HCT116 (cell line): ENCODE measurements around the gene RHOU. TPM values are rescaled to one million over a fixed set of nuclear protein-coding genes. Genes with fewer than 3 reads are reported as not detected.

ENCODE experiments used
- ATAC-seq: fragments of 200-7000 bp; cut with Tn5 transposase; 2 replicates; pipeline ENCODE4 v1.9.1; 2020; ENCODE audit warnings: mild to moderate bottlenecking, moderate library complexity
- BruUV-seq: library from RNA; stranded (reverse); fragments of 400-500 nt; replicated peaks from 2 replicates; lab custom pipeline; 2021; lab: Mats Ljungman, UMichigan
- CTCF ChIA-PET: fragments of 300-600 bp; sonication (Branson Sonifier 250); formaldehyde crosslinking; loops from one replicate; lab custom pipeline; 2021; ENCODE audit warnings: antibody characterized with exemption; lab: Charles Lee
- POLR2A ChIA-PET: fragments of 300-600, 350-600 bp; sonication (Branson Sonifier 250); formaldehyde crosslinking; loops from one replicate; lab custom pipeline; 2021; ENCODE audit warnings: antibody characterized with exemption; lab: Charles Lee
- RAD21 ChIA-PET, 2 experiments: fragments of 300-600 bp; sonication (Branson Sonifier 250); formaldehyde crosslinking; loops; one replicate each; lab custom pipeline; 2023; ENCODE audit warnings: low total read pairs in 2 of 2; ENCODE audit not compliant: uncharacterized antibody in 2 of 2, unreplicated experiment in 2 of 2, low non-redundant PET in 1 of 2; lab: Charles Lee
- DNase-seq: peaks from one replicate; pipeline ENCODE4 v3.0.0-alpha.2; 2010; ENCODE audit warnings: low read depth, low spot score
- H2AFZ ChIP-seq: fragments of 200-600 bp; shearing (Covaris generic), sonication (generic); 2 replicates; pipeline ENCODE4 v1.6.1; 2017; ENCODE audit warnings: low read depth, mixed run types, mixed read lengths, antibody characterized with exemption, low read length; ENCODE audit not compliant: poor library complexity, severe bottlenecking
- H3K27ac ChIP-seq: 2 replicates; pipeline ENCODE4 v1.5.1; 2012; ENCODE audit warnings: low read depth, low read length
- H3K27me3 ChIP-seq: fragments of 200-600 bp; sonication (generic); 2 replicates; pipeline ENCODE4 v1.6.1; 2016; ENCODE audit warnings: mixed run types, low read length, mixed read lengths; ENCODE audit not compliant: insufficient read depth
- H3K36me3 ChIP-seq, 2 experiments: fragments of 200-500 bp in 1 of 2; fragments of 200-600 bp in 1 of 2; sonication (Bioruptor generic) in 1 of 2; sonication (generic) in 1 of 2; 2 replicates each; pipeline versions ENCODE4 v1.5.1 to v1.6.1; 2014 to 2016; ENCODE audit warnings: low read length in 2 of 2, inconsistent platforms in 1 of 2, mixed read lengths in 1 of 2, mixed run types in 1 of 2; ENCODE audit not compliant: insufficient read depth in 2 of 2, control insufficient read depth in 1 of 2
- H3K4me1 ChIP-seq, 2 experiments: fragments of 200-600 bp in 1 of 2; sonication (generic) in 1 of 2; 2 replicates each; pipeline versions ENCODE4 v1.5.1 to v1.6.1; 2012 to 2017; ENCODE audit warnings: low read length in 2 of 2, inconsistent platforms in 1 of 2, mild to moderate bottlenecking in 1 of 2, mixed read lengths in 1 of 2, mixed run types in 1 of 2, moderate library complexity in 1 of 2; ENCODE audit not compliant: insufficient read depth in 2 of 2, control insufficient read depth in 1 of 2
- H3K4me2 ChIP-seq: fragments of 200-600 bp; sonication (generic); 2 replicates; pipeline ENCODE4 v1.6.1; 2017; ENCODE audit warnings: mixed run types, low read length, mixed read lengths
- H3K4me3 ChIP-seq, 2 experiments: fragments of 200-600 bp in 1 of 2; sonication (generic) in 1 of 2; replicated peaks in 1 of 2; 2 replicates each; pipeline ENCODE4 v1.5.1; 2011 to 2016; ENCODE audit warnings: low read length in 2 of 2, control low read depth in 1 of 2, low read depth in 1 of 2, mild to moderate bottlenecking in 1 of 2, mixed read lengths in 1 of 2, mixed run types in 1 of 2
- H3K79me2 ChIP-seq: fragments of 200-600 bp; sonication (generic); 2 replicates; pipeline ENCODE4 v1.6.1; 2017; ENCODE audit warnings: mild to moderate bottlenecking, mixed run types, low read length, moderate library complexity, mixed read lengths; ENCODE audit not compliant: insufficient read depth
- H3K9ac ChIP-seq: fragments of 200-600 bp; sonication (generic); 2 replicates; pipeline ENCODE4 v1.6.1; 2016; ENCODE audit warnings: low read length, mixed read lengths
- H3K9me2 ChIP-seq: fragments of 200-600 bp; sonication (generic), shearing (Covaris generic); 2 replicates; pipeline ENCODE4 v1.6.1; 2017; ENCODE audit warnings: mixed run types, mild to moderate bottlenecking, moderate library complexity; ENCODE audit not compliant: insufficient read depth
- H3K9me3 ChIP-seq, 2 experiments: fragments of 200-500 bp in 1 of 2; fragments of 200-600 bp in 1 of 2; sonication (Bioruptor generic) in 1 of 2; sonication (generic) in 1 of 2; 2 replicates each; pipeline ENCODE4 v1.6.1; 2014 to 2017; ENCODE audit warnings: low read length in 2 of 2, mixed read lengths in 2 of 2, inconsistent platforms in 1 of 2, low read depth in 1 of 2, mild to moderate bottlenecking in 1 of 2, mixed run types in 1 of 2, moderate library complexity in 1 of 2; ENCODE audit not compliant: control insufficient read depth in 1 of 2, insufficient read depth in 1 of 2
- H4K20me1 ChIP-seq: fragments of 200-600 bp; sonication (generic), shearing (Covaris generic); 2 replicates; pipeline ENCODE4 v1.6.1; 2017; ENCODE audit warnings: mixed run types, mild to moderate bottlenecking, moderate library complexity; ENCODE audit not compliant: insufficient read depth
- ATF3 ChIP-seq: IDR thresholded peaks from 2 replicates; pipeline ENCODE4 v1.6.1; 2012
- EGR1 ChIP-seq: IDR thresholded peaks from 2 replicates; pipeline ENCODE4 v1.6.1; 2012; ENCODE audit warnings: low read depth
- ELF1 ChIP-seq: IDR thresholded peaks from 2 replicates; pipeline ENCODE4 v1.6.1; 2012; ENCODE audit warnings: low read depth, borderline replicate concordance
- EZH2 ChIP-seq: fragments of 200-600 bp; sonication (generic); IDR thresholded peaks from 2 replicates; pipeline ENCODE4 v1.6.1; 2017; ENCODE audit warnings: antibody characterized with exemption, mixed run types
- EZH2phosphoT487 ChIP-seq: fragments of 200-600 bp; IDR thresholded peaks from 2 replicates; pipeline ENCODE4 v1.6.1; 2018; ENCODE audit warnings: antibody characterized with exemption, borderline replicate concordance
- FOSL1 ChIP-seq: IDR thresholded peaks from 2 replicates; pipeline ENCODE4 v1.6.1; 2012; ENCODE audit warnings: low read depth
- JUND ChIP-seq: IDR thresholded peaks from 2 replicates; pipeline ENCODE4 v1.6.1; 2012
- RAD21 ChIP-seq: IDR thresholded peaks from 2 replicates; pipeline ENCODE4 v1.6.1; 2012; ENCODE audit warnings: low read depth, mild to moderate bottlenecking
- SIN3A ChIP-seq: IDR thresholded peaks from 2 replicates; pipeline ENCODE4 v1.6.1; 2012; ENCODE audit warnings: low read depth
- SP1 ChIP-seq: IDR thresholded peaks from 2 replicates; pipeline ENCODE4 v1.6.1; 2012; ENCODE audit warnings: low read depth
- SRF ChIP-seq: IDR thresholded peaks from 2 replicates; pipeline ENCODE4 v1.6.1; 2012; ENCODE audit warnings: low read depth
- TCF7L2 ChIP-seq: IDR thresholded peaks from 2 replicates; pipeline ENCODE4 v1.7.0; 2011; ENCODE audit warnings: borderline replicate concordance, inconsistent platforms; ENCODE audit not compliant: insufficient read depth, insufficient read length; ENCODE audit errors: extremely low read depth
- YY1 ChIP-seq: IDR thresholded peaks from 2 replicates; pipeline ENCODE4 v1.6.1; 2011; ENCODE audit warnings: low read length, low read depth, moderate library complexity, mild to moderate bottlenecking; ENCODE audit not compliant: insufficient replicate concordance; ENCODE audit errors: extremely low read depth
- ZFX ChIP-seq: fragments of 450-650 bp; IDR thresholded peaks from 2 replicates; pipeline ENCODE4 v1.6.1; 2017
- ZNF274 ChIP-seq: fragments of 200-500 bp; sonication (Bioruptor generic); IDR thresholded peaks from 2 replicates; pipeline ENCODE4 v1.6.1; 2014; ENCODE audit warnings: mild to moderate bottlenecking, low read depth, low read length, inconsistent platforms
- intact Hi-C: fragments of 100-400 bp; cut with micrococcal nuclease; formaldehyde crosslinking; loops from 2 replicates; pipeline ENCODE4 v1.10.0; 2022
- total RNA-seq: library from RNA; stranded (reverse); gene quantifications from one replicate; pipeline ENCODE4 v1.2.1, GENCODE V29; 2021; ENCODE audit not compliant: unreplicated experiment
- TF ChIP-seq, protein P1 (sequence below), 3 experiments: fragments of 200-600 bp in 1 of 3; sonication (generic) in 1 of 3; IDR thresholded peaks in 2 of 3; conservative IDR thresholded peaks in 1 of 3; 2 replicates each; pipeline ENCODE4 v1.5.1; 2012 to 2017; ENCODE audit warnings: low read depth in 2 of 3, low read length in 2 of 3, antibody characterized with exemption in 1 of 3, borderline replicate concordance in 1 of 3, control low read depth in 1 of 3, mild to moderate bottlenecking in 1 of 3, mixed read lengths in 1 of 3, mixed run types in 1 of 3, moderate library complexity in 1 of 3; ENCODE audit not compliant: insufficient read depth in 1 of 3
- TF ChIP-seq, protein P2 (sequence below): IDR thresholded peaks from 2 replicates; pipeline ENCODE4 v1.6.1; 2012

RHOU gene
- total RNA-seq, 1 experiment from 2014 or later = 4.0 TPM

DNA sequence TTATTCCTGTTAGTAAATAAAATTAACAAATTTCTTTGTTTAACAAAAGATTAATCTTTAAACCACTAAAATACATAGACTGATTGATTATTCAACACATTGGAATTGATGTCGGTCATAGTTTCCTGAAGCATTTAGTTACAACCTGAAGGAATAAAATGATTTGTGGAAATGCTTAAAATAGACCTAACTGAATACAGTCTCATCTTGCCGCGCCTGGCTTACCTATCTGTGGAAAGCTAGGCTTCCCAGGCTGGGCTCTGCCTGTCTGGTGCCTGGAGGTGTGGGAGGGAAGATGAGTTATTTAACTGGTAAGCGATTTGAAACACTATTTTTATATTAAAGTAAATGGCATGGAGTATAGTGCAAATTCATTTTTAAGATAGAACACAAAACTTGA lies 10.2 kb downstream of the RHOU start:
- H3K4me2 ChIP-seq = no peak overlapping the region
- CTCF ChIA-PET = no interaction called here
- H3K36me3 ChIP-seq = peaks cover 0 to 7% of the 10 kb centered on the region in 2 experiments; a peak in 2 of 4 replicates
- no peak overlapping the region for H3K27ac ChIP-seq
- BruUV-seq = no TSS peak
- no peaks in the 10 kb centered on the region for H3K9me3 ChIP-seq
- H3K9ac ChIP-seq = no peak overlapping the region
- ATAC-seq = no peak
- RAD21 ChIA-PET = no interaction called here
- no peaks in the 10 kb centered on the region for H3K9me2 ChIP-seq
- H3K27me3 ChIP-seq = peaks cover 20% of the 10 kb centered on the region
- intact Hi-C loops = loop anchor here (10.0 kb wide), 1 partner anchor 109 kb away; no protein-coding TSS in a partner anchor
- no peak for DNase-seq
- H4K20me1 ChIP-seq = no peaks in the 10 kb centered on the region
- TF ChIP-seq, protein P1, sequence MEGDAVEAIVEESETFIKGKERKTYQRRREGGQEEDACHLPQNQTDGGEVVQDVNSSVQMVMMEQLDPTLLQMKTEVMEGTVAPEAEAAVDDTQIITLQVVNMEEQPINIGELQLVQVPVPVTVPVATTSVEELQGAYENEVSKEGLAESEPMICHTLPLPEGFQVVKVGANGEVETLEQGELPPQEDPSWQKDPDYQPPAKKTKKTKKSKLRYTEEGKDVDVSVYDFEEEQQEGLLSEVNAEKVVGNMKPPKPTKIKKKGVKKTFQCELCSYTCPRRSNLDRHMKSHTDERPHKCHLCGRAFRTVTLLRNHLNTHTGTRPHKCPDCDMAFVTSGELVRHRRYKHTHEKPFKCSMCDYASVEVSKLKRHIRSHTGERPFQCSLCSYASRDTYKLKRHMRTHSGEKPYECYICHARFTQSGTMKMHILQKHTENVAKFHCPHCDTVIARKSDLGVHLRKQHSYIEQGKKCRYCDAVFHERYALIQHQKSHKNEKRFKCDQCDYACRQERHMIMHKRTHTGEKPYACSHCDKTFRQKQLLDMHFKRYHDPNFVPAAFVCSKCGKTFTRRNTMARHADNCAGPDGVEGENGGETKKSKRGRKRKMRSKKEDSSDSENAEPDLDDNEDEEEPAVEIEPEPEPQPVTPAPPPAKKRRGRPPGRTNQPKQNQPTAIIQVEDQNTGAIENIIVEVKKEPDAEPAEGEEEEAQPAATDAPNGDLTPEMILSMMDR (IDR thresholded peaks at IDR 0.05 in 2 of 3, conservative IDR thresholded peaks at IDR 0.05 in 1 of 3; ENCODE audit: borderline replicate concordance in 1 of 3, insufficient read depth in 1 of 3, low read depth in 2 of 3, low read length in 2 of 3) = no peak
- TF ChIP-seq TCF7L2 = no peak
- TF ChIP-seq EGR1 = no peak
- TF ChIP-seq JUND = no peak
- TF ChIP-seq SP1 = no peak
- TF ChIP-seq, protein P2, sequence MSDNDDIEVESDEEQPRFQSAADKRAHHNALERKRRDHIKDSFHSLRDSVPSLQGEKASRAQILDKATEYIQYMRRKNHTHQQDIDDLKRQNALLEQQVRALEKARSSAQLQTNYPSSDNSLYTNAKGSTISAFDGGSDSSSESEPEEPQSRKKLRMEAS = no peak
- no peak for TF ChIP-seq EZH2
- TF ChIP-seq YY1 = no peak
- TF ChIP-seq SRF = no peak
- TF ChIP-seq ZNF274 = no peak
- TF ChIP-seq FOSL1 = no peak
- TF ChIP-seq RAD21 = no peak
- no peak for TF ChIP-seq EZH2phosphoT487
- no peak for TF ChIP-seq ATF3
- TF ChIP-seq ELF1 = no peak
- no peak for TF ChIP-seq ZFX
- TF ChIP-seq SIN3A = no peak
- no peak overlapping the region for H2AFZ ChIP-seq
- POLR2A ChIA-PET = no interaction called here
- H3K79me2 ChIP-seq = no peaks in the 10 kb centered on the region
- no peaks in the 10 kb centered on the region for H3K4me1 ChIP-seq
- H3K4me3 ChIP-seq = no peak overlapping the region
